NCI-H1092 (cell line): Measurements from ENCODE around the gene CNN2.

Experiments
- DNase-seq: peaks from one replicate; lab custom pipeline; 2025; lab: John Stamatoyannopoulos, UW

CNN2 gene

GRCh38 chr19:1049106-1049505, 22.7 kb downstream of the CNN2 start:
- no peak for DNase-seq

GRCh38 chr19:1049800-1050199, 23.4 kb downstream of the CNN2 start:
- no peak for DNase-seq

- no peak for DNase-seq
Measured at GRCh38 chr19:1050989-1051788, 24.8 kb downstream of the CNN2 start.

GRCh38 chr19:1051791-1052190, 25.4 kb downstream of the CNN2 start:
- no peak for DNase-seq

GRCh38 chr19:1052349-1052975, 26.1 kb downstream of the CNN2 start:
- DNase-seq: no peak

GRCh38 chr19:1053176-1054101, 27.0 kb downstream of the CNN2 start:
- DNase-seq: no peak

GRCh38 chr19:1054102-1055027, 28.0 kb downstream of the CNN2 start:
- DNase-seq: no peak

- no peak for DNase-seq
Measured at GRCh38 chr19:1055028-1055425, 28.6 kb downstream of the CNN2 start.

GRCh38 chr19:1055886-1056620, 29.6 kb downstream of the CNN2 start:
- DNase-seq: no peak

- no peak for DNase-seq
Measured at GRCh38 chr19:1057176-1057855, 30.9 kb downstream of the CNN2 start.

- no peak for DNase-seq
Measured at GRCh38 chr19:1058112-1058511, 31.7 kb downstream of the CNN2 start.

GRCh38 chr19:1060689-1061088, 34.3 kb downstream of the CNN2 start:
- DNase-seq: no peak

- no peak for DNase-seq
Measured at GRCh38 chr19:1061987-1062386, 35.6 kb downstream of the CNN2 start.

- DNase-seq: no peak
Measured at GRCh38 chr19:1062387-1063029, 36.1 kb downstream of the CNN2 start.

- no peak for DNase-seq
Measured at GRCh38 chr19:1063030-1063908, 36.9 kb downstream of the CNN2 start.

GRCh38 chr19:1063909-1064660, 37.7 kb downstream of the CNN2 start:
- DNase-seq: no peak

- DNase-seq: no peak
Measured at GRCh38 chr19:1064661-1065605, 38.5 kb downstream of the CNN2 start.
